K562 (cell line): ENCODE measurements around the gene SMARCD2. TPM values are rescaled to one million over a fixed set of nuclear protein-coding genes. Genes with fewer than 3 reads are reported as not detected.
"Not testable (repeated sequence)": the region's sequence is repeated elsewhere in the genome, so short reads cannot be mapped to it uniquely, and the experiment has no call there.

Source experiments
- ATAC-seq: fragments of 200-7000 bp; cut with Tn5 transposase; 3 replicates; pipeline ENCODE4 v1.9.1; 2020; ENCODE audit warnings: moderate library complexity
- BruUV-seq: library from RNA; stranded (reverse); fragments of 400-500 nt; replicated peaks from 2 replicates; lab custom pipeline; 2021; lab: Mats Ljungman, UMichigan
- CTCF ChIA-PET: fragments of 300-600 bp; formaldehyde crosslinking; extraction: SDS; loops from one replicate; lab custom pipeline; 2021; ENCODE audit warnings: low intra/inter-chr PET ratio; lab: Yijun Ruan, JAX
- POLR2A ChIA-PET: fragments of 300-600, 350-650 bp; sonication (Branson Sonifier 250); formaldehyde crosslinking; extraction: SDS; loops from one replicate; lab custom pipeline; 2021; ENCODE audit warnings: antibody characterized with exemption, inconsistent platforms; lab: Yijun Ruan, JAX
- DNase-seq, 4 experiments: peaks; one replicate each; pipeline versions ENCODE4 v3.0.0 to v3.0.0-alpha.2; 2011 to 2018; ENCODE audit warnings: low spot score in 3 of 4, mixed read lengths in 3 of 4; ENCODE audit errors: extremely low read depth in 1 of 4
- FAIRE-seq: peaks from 2 replicates; lab custom pipeline; 2011; peaks lifted over from hg19 to GRCh38; lab: Jason Lieb, UNC
- H2AFZ ChIP-seq: 2 replicates; pipeline ENCODE4 v1.6.0; 2011; ENCODE audit warnings: low read depth, low read length, control low read depth, inconsistent platforms
- H3K27ac ChIP-seq: fragments of 200-600 bp; 3 replicates; pipeline ENCODE4 v1.8.0; 2011; ENCODE audit warnings: low read depth, mild to moderate bottlenecking, control low read depth, inconsistent platforms, low read length, moderate library complexity, mixed read lengths; ENCODE audit errors: extremely low read depth
- H3K27me3 ChIP-seq, 2 experiments: fragments of 300-600 bp in 1 of 2; 2 replicates in 1 of 2; 3 replicates in 1 of 2; pipeline versions ENCODE4 v1.6.0 to v1.8.0; 2011; ENCODE audit warnings: inconsistent platforms in 2 of 2, low read length in 2 of 2, mild to moderate bottlenecking in 1 of 2, mixed read lengths in 1 of 2, moderate library complexity in 1 of 2; ENCODE audit not compliant: control insufficient read depth in 2 of 2, insufficient read depth in 2 of 2
- H3K36me3 ChIP-seq: fragments of 300-600 bp; 3 replicates; pipeline ENCODE4 v1.8.0; 2011; ENCODE audit warnings: mild to moderate bottlenecking, low read length, inconsistent platforms; ENCODE audit not compliant: control insufficient read depth, insufficient read depth
- H3K4me1 ChIP-seq, 2 experiments: fragments of 200-600 bp in 1 of 2; replicated peaks in 1 of 2; 2 replicates in 1 of 2; 3 replicates in 1 of 2; pipeline versions ENCODE4 v1.5.1 to v1.8.0; 2011; ENCODE audit warnings: inconsistent platforms in 2 of 2, low read length in 2 of 2, mild to moderate bottlenecking in 1 of 2, mixed read lengths in 1 of 2, moderate library complexity in 1 of 2; ENCODE audit not compliant: control insufficient read depth in 2 of 2, insufficient read depth in 2 of 2
- H3K4me2 ChIP-seq: 2 replicates; pipeline ENCODE4 v1.6.1; 2011; ENCODE audit warnings: low read length, control low read depth, inconsistent platforms, mixed read lengths; ENCODE audit not compliant: insufficient read depth
- H3K4me3 ChIP-seq: fragments of 200-600 bp; sonication (generic), shearing (Covaris generic); 2 replicates; pipeline ENCODE4 v1.5.1; 2016; ENCODE audit warnings: control low read depth, inconsistent platforms
- H3K79me2 ChIP-seq: fragments of 200-600 bp; 3 replicates; pipeline ENCODE4 v1.8.0; 2011; ENCODE audit warnings: low read length, inconsistent platforms; ENCODE audit not compliant: control insufficient read depth, insufficient read depth
- H3K9ac ChIP-seq, 2 experiments: 2 replicates each; pipeline versions ENCODE4 v1.6.0 to v1.6.1; 2011; ENCODE audit warnings: low read depth in 2 of 2, low read length in 2 of 2, control low read depth in 1 of 2, inconsistent platforms in 1 of 2, mild to moderate bottlenecking in 1 of 2, mixed read lengths in 1 of 2; ENCODE audit not compliant: insufficient read depth in 1 of 2
- H3K9me1 ChIP-seq: one replicate; pipeline ENCODE4 v1.6.0; 2011; ENCODE audit warnings: inconsistent platforms, mild to moderate bottlenecking, low read length, moderate library complexity; ENCODE audit not compliant: control insufficient read depth, insufficient read depth
- H3K9me3 ChIP-seq: replicated peaks from 2 replicates; pipeline ENCODE4 v1.5.1; 2011; ENCODE audit warnings: low read depth, low read length, inconsistent platforms; ENCODE audit not compliant: control insufficient read depth, insufficient read depth
- H4K20me1 ChIP-seq: replicated peaks from 2 replicates; pipeline ENCODE4 v1.6.1; 2011; ENCODE audit warnings: low read length, inconsistent platforms, mixed read lengths; ENCODE audit not compliant: control insufficient read depth, insufficient read depth
- WGBS: fragments of 100-300 bp; shearing (Covaris generic); methylation state at CpG from one replicate; pipeline ENCODE4 v1.1.6; 2016; ENCODE audit warnings: low coverage, mixed read lengths; ENCODE audit not compliant: insufficient coverage; ENCODE audit errors: missing lambda C conversion rate; 5-methylcytosine and 5-hydroxymethylcytosine counted together
- in situ Hi-C: fragments of 300-500 bp; cut with MboI; formaldehyde crosslinking; loops from 4 replicates; pipeline ENCODE4 v1.15.0; 2018; ENCODE audit warnings: inconsistent platforms, mixed read lengths
- intact Hi-C: fragments of 100-400 bp; cut with micrococcal nuclease; formaldehyde crosslinking; loops from 2 replicates; pipeline ENCODE4 v1.14.2; 2022
- polyA plus RNA-seq, 8 experiments: library from polyadenylated mRNA; depleted of rRNA in 4 of 8; stranded (reverse) in 5 of 8; unstranded in 3 of 8; fragments of >200 nt; fragmentation: Nextera tagmentation in 2 of 8; fragmentation: Illumina TruSeq in 1 of 8; extraction: Ambion mirVana in 2 of 8; extraction: Trizol in 1 of 8; gene quantifications; 2 replicates each; pipeline versions ENCODE4 v1.2.1 to v1.2.3, GENCODE V29; 2011 to 2014; ENCODE audit warnings: inconsistent platforms in 1 of 8, missing spikeins in 1 of 8
- total RNA-seq, 7 experiments: library from RNA; depleted of rRNA in 6 of 7; stranded (reverse); fragments of >200 nt in 6 of 7; fragmentation: Illumina TruSeq in 2 of 7; extraction: Trizol in 2 of 7; gene quantifications; 2 replicates each; pipeline versions ENCODE4 v1.2.1 to v1.2.3, GENCODE V29; 2011 to 2021; ENCODE audit warnings: low replicate concordance in 1 of 7

Gene SMARCD2
- total and polyA plus RNA-seq, 9 of the 15 experiments (the other 6 are each of a cell fraction or from before 2014, with no cell fraction given), result 1.7 to 114 (median 90.3) TPM

- H3K4me2 ChIP-seq, H3K36me3 ChIP-seq, BruUV-seq, H3K9me1 ChIP-seq, H3K4me1 ChIP-seq, in situ Hi-C loops, H4K20me1 ChIP-seq, H2AFZ ChIP-seq, CTCF ChIA-PET, H3K4me3 ChIP-seq, intact Hi-C loops, POLR2A ChIA-PET, FAIRE-seq, H3K9ac ChIP-seq, H3K79me2 ChIP-seq, H3K9me3 ChIP-seq, DNase-seq, ATAC-seq, H3K27ac ChIP-seq: not testable (repeated sequence)
- peaks cover 2 to 19% of the 10 kb centered on the region in 2 experiments; a peak in 2 of 5 replicates for H3K27me3 ChIP-seq
- 35% methylated on average over 3 of the region's 7 CpGs for WGBS
Observed at GRCh38 chr17:63873577-63873976, 31.1 kb upstream of the SMARCD2 start, which contains the start of gene CSH2. Gene CSH2 (minus strand): TSS chr17:63873677. CDS start chr17:63873614, 63 bp downstream.

- H3K27ac ChIP-seq, H3K4me1 ChIP-seq, DNase-seq, H3K79me2 ChIP-seq, H2AFZ ChIP-seq, in situ Hi-C loops, POLR2A ChIA-PET, BruUV-seq, H4K20me1 ChIP-seq, H3K9me1 ChIP-seq, H3K4me2 ChIP-seq, FAIRE-seq, H3K4me3 ChIP-seq, CTCF ChIA-PET, H3K9me3 ChIP-seq, H3K9ac ChIP-seq, H3K27me3 ChIP-seq, ATAC-seq, intact Hi-C loops, H3K36me3 ChIP-seq: not testable (repeated sequence)
- 61% methylated on average over 9 of the region's 15 CpGs for WGBS
Observed at GRCh38 chr17:63871646-63872365, 29.3 kb upstream of the SMARCD2 start.
